ENCODE data around the gene SERINC1.

Gene SERINC1

DNA sequence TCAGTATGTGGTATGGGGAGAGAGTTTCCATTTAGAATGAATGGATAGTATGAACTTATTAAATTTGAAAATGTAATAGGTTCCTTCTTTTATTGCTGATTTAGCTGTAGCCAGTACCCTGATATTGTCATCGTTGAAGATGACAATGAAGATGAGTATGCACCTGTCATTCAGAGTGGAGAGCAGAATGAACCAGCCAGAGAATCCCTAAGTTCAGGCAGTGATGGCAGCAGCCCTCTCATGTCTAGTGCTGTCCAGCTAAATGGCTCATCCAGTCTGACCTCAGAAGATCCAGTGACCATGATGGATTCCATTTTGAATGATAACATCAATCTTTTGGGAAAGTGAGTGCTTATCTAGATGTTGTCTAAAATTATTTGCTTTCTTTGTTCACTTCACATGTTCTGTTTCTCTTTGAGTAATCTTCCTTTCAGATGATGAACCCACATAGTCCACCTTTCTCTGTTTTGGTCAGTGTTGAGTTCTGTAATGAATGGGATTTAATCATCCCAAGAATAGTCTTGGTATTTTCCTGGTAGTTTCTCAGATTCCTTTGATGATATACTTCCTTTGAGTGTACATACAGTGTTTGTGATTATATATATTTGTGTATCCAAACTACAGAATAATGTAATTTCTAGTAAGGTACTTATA is 48.9 kb downstream of the SERINC1 start:
- no peak overlapping the region for H4K8ac ChIP-seq (ENCODE audit: low read depth, low read length)
- no peak overlapping the region for H3K18ac ChIP-seq (ENCODE audit: low read length)
- H3K9ac ChIP-seq (ENCODE audit: low read depth, low read length, poor library complexity), result no peak overlapping the region
- no peak overlapping the region for H2BK120ac ChIP-seq (ENCODE audit: low read depth, low read length)
- H3K27me3 ChIP-seq (ENCODE audit: control insufficient read depth in 3 of 3, insufficient read depth in 3 of 3, low read depth in 1 of 3, low read length in 3 of 3), result no peaks in the 10 kb centered on the region
- H3K14ac ChIP-seq (ENCODE audit: low read length), result no peak overlapping the region
- no peak overlapping the region for H2BK15ac ChIP-seq (ENCODE audit: low read length)
- no peaks in the 10 kb centered on the region for H3K4me1 ChIP-seq (ENCODE audit: control insufficient read depth in 2 of 2, insufficient read depth in 1 of 2, low read depth in 1 of 2, low read length in 2 of 2)
- no peak overlapping the region for H2AK5ac ChIP-seq (ENCODE audit: low read depth, low read length)
- H2BK5ac ChIP-seq (ENCODE audit: low read length), result no peak overlapping the region
- no peaks in the 10 kb centered on the region for H3K79me1 ChIP-seq (ENCODE audit: low read depth, low read length)
- H2AFZ ChIP-seq (ENCODE audit: low read length), result no peak overlapping the region
- no peaks in the 10 kb centered on the region for H3K9me3 ChIP-seq (replicated peaks in 1 of 2; ENCODE audit: control insufficient read depth in 2 of 2, insufficient read depth in 1 of 2, low read depth in 1 of 2, low read length in 2 of 2)
- H4K91ac ChIP-seq (ENCODE audit: low read depth, low read length, poor library complexity), result no peak overlapping the region
- H3K27ac ChIP-seq (replicated peaks; ENCODE audit: low read length), result no peak overlapping the region
- H3K23ac ChIP-seq (ENCODE audit: low read depth, low read length, poor library complexity), result no peak overlapping the region
- WGBS, 2 donors (ENCODE audit: extremely low coverage in 2 of 2, insufficient read length in 2 of 2, insufficient replicate concordance in 1 of 2), result no CpG with 5 or more reads among the region's 1 CpG
- peaks cover 10 to 100% of the 10 kb centered on the region in 2 donors for H3K36me3 ChIP-seq (replicated peaks in 1 of 2; ENCODE audit: control insufficient read depth in 2 of 2, insufficient read depth in 2 of 2, low read length in 2 of 2)
- H3K4ac ChIP-seq (ENCODE audit: low read length), result no peak overlapping the region
- H2BK12ac ChIP-seq (ENCODE audit: low read length), result no peak overlapping the region
- DNase-seq (ENCODE audit: low spot score), result no peak
- H3K4me3 ChIP-seq (ENCODE audit: low read length in 2 of 2), result no peak overlapping the region
- no peak overlapping the region for H3K4me2 ChIP-seq (ENCODE audit: insufficient read depth, low read length, poor library complexity, severe bottlenecking)

- H3K4me3 ChIP-seq (ENCODE audit: low read length in 2 of 2), result no peak overlapping the region
- H4K91ac ChIP-seq (ENCODE audit: low read depth, low read length, poor library complexity), result no peak overlapping the region
- H2BK5ac ChIP-seq (ENCODE audit: low read length), result no peak overlapping the region
- no peaks in the 10 kb centered on the region for H3K79me1 ChIP-seq (ENCODE audit: low read depth, low read length)
- no peak overlapping the region for H2BK12ac ChIP-seq (ENCODE audit: low read length)
- no peak for DNase-seq (ENCODE audit: low spot score)
- no peak overlapping the region for H2AFZ ChIP-seq (ENCODE audit: low read length)
- no peak overlapping the region for H2BK15ac ChIP-seq (ENCODE audit: low read length)
- no peak overlapping the region for H3K14ac ChIP-seq (ENCODE audit: low read length)
- no peak overlapping the region for H3K9ac ChIP-seq (ENCODE audit: low read depth, low read length, poor library complexity)
- H3K4me2 ChIP-seq (ENCODE audit: insufficient read depth, low read length, poor library complexity, severe bottlenecking), result no peak overlapping the region
- no peak overlapping the region for H3K27ac ChIP-seq (replicated peaks; ENCODE audit: low read length)
- H2BK120ac ChIP-seq (ENCODE audit: low read depth, low read length), result no peak overlapping the region
- no peak overlapping the region for H3K4ac ChIP-seq (ENCODE audit: low read length)
- no peak overlapping the region for H3K18ac ChIP-seq (ENCODE audit: low read length)
- WGBS, 2 donors (ENCODE audit: extremely low coverage in 2 of 2, insufficient read length in 2 of 2, insufficient replicate concordance in 1 of 2), result no CpG with 5 or more reads among the region's 2 CpGs
- H3K23ac ChIP-seq (ENCODE audit: low read depth, low read length, poor library complexity), result no peak overlapping the region
- H3K27me3 ChIP-seq (ENCODE audit: control insufficient read depth in 3 of 3, insufficient read depth in 3 of 3, low read depth in 1 of 3, low read length in 3 of 3), result no peaks in the 10 kb centered on the region
- H3K9me3 ChIP-seq (replicated peaks in 1 of 2; ENCODE audit: control insufficient read depth in 2 of 2, insufficient read depth in 1 of 2, low read depth in 1 of 2, low read length in 2 of 2), result no peaks in the 10 kb centered on the region
- no peak overlapping the region for H2AK5ac ChIP-seq (ENCODE audit: low read depth, low read length)
- no peak overlapping the region for H4K8ac ChIP-seq (ENCODE audit: low read depth, low read length)
- H3K36me3 ChIP-seq (replicated peaks in 1 of 2; ENCODE audit: control insufficient read depth in 2 of 2, insufficient read depth in 2 of 2, low read length in 2 of 2), result peaks cover 8 to 100% of the 10 kb centered on the region in 2 donors
- H3K4me1 ChIP-seq (ENCODE audit: control insufficient read depth in 2 of 2, insufficient read depth in 1 of 2, low read depth in 1 of 2, low read length in 2 of 2), result no peaks in the 10 kb centered on the region
Measured at GRCh38 chr6:122422003-122422402, 49.6 kb downstream of the SERINC1 start.

DNA sequence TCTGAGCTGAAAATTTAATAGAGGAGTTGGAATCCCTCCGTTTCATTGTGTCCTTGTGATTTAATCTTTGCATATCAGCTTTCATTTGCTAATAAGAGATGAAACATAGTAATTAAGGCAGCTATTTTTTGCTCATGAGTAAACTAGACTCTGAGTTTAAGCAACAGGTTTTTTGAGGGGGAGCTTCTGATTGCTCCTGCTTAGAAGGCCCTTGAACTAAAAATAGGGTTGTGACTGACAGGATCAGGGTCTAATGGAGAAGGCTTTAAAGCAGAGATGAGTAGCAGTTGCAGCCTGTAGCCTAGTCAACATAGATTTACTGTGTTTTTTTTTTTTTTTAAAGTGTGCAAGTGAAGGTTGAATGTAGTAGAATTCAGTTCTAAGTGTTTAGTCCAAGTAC is 54.8 kb downstream of the SERINC1 start:
- no peak overlapping the region for H4K8ac ChIP-seq (ENCODE audit: low read depth, low read length)

GRCh38 chr6:122412001-122412400 is 59.6 kb downstream of the SERINC1 start:
- no peak overlapping the region for H3K27ac ChIP-seq (replicated peaks; ENCODE audit: low read length)
- no peak overlapping the region for H3K4me2 ChIP-seq (ENCODE audit: insufficient read depth, low read length, poor library complexity, severe bottlenecking)
- no peak overlapping the region for H2BK5ac ChIP-seq (ENCODE audit: low read length)
- no peaks in the 10 kb centered on the region for H3K9me3 ChIP-seq (replicated peaks in 1 of 2; ENCODE audit: control insufficient read depth in 2 of 2, insufficient read depth in 1 of 2, low read depth in 1 of 2, low read length in 2 of 2)
- no peak overlapping the region for H4K91ac ChIP-seq (ENCODE audit: low read depth, low read length, poor library complexity)
- no peak overlapping the region for H3K23ac ChIP-seq (ENCODE audit: low read depth, low read length, poor library complexity)
- peaks cover 2 to 72% of the 10 kb centered on the region in 2 donors for H3K36me3 ChIP-seq (replicated peaks in 1 of 2; ENCODE audit: control insufficient read depth in 2 of 2, insufficient read depth in 2 of 2, low read length in 2 of 2)
- H2BK120ac ChIP-seq (ENCODE audit: low read depth, low read length), result no peak overlapping the region
- H3K79me1 ChIP-seq (ENCODE audit: low read depth, low read length), result no peaks in the 10 kb centered on the region
- no peak overlapping the region for H4K8ac ChIP-seq (ENCODE audit: low read depth, low read length)
- H3K14ac ChIP-seq (ENCODE audit: low read length), result no peak overlapping the region
- H3K4ac ChIP-seq (ENCODE audit: low read length), result no peak overlapping the region
- no peaks in the 10 kb centered on the region for H3K4me1 ChIP-seq (ENCODE audit: control insufficient read depth in 2 of 2, insufficient read depth in 1 of 2, low read depth in 1 of 2, low read length in 2 of 2)
- H2BK12ac ChIP-seq (ENCODE audit: low read length), result no peak overlapping the region
- no peak overlapping the region for H2AFZ ChIP-seq (ENCODE audit: low read length)
- no peak for DNase-seq (ENCODE audit: low spot score)
- H3K9ac ChIP-seq (ENCODE audit: low read depth, low read length, poor library complexity), result no peak overlapping the region
- H2AK5ac ChIP-seq (ENCODE audit: low read depth, low read length), result no peak overlapping the region
- no peak overlapping the region for H3K4me3 ChIP-seq (ENCODE audit: low read length in 2 of 2)
- no peak overlapping the region for H3K18ac ChIP-seq (ENCODE audit: low read length)
- H3K27me3 ChIP-seq (ENCODE audit: control insufficient read depth in 3 of 3, insufficient read depth in 3 of 3, low read depth in 1 of 3, low read length in 3 of 3), result no peaks in the 10 kb centered on the region
- no peak overlapping the region for H2BK15ac ChIP-seq (ENCODE audit: low read length)

More for the DNA sequence above, 54.8 kb downstream of the SERINC1 start:
- H2AK5ac ChIP-seq (ENCODE audit: low read depth, low read length), result no peak overlapping the region
- H2BK12ac ChIP-seq (ENCODE audit: low read length), result no peak overlapping the region
- H3K27ac ChIP-seq (replicated peaks; ENCODE audit: low read length), result no peak overlapping the region
- no peak overlapping the region for H3K4ac ChIP-seq (ENCODE audit: low read length)
- H4K91ac ChIP-seq (ENCODE audit: low read depth, low read length, poor library complexity), result no peak overlapping the region
- no peaks in the 10 kb centered on the region for H3K4me1 ChIP-seq (ENCODE audit: control insufficient read depth in 2 of 2, insufficient read depth in 1 of 2, low read depth in 1 of 2, low read length in 2 of 2)
- H3K4me2 ChIP-seq (ENCODE audit: insufficient read depth, low read length, poor library complexity, severe bottlenecking), result no peak overlapping the region
- H3K27me3 ChIP-seq (ENCODE audit: control insufficient read depth in 3 of 3, insufficient read depth in 3 of 3, low read depth in 1 of 3, low read length in 3 of 3), result no peaks in the 10 kb centered on the region
- H3K18ac ChIP-seq (ENCODE audit: low read length), result no peak overlapping the region
- H3K9ac ChIP-seq (ENCODE audit: low read depth, low read length, poor library complexity), result no peak overlapping the region
- H3K36me3 ChIP-seq (replicated peaks in 1 of 2; ENCODE audit: control insufficient read depth in 2 of 2, insufficient read depth in 2 of 2, low read length in 2 of 2), result peaks cover 2 to 100% of the 10 kb centered on the region in 2 donors
- no peak overlapping the region for H3K23ac ChIP-seq (ENCODE audit: low read depth, low read length, poor library complexity)
- no peak overlapping the region for H3K4me3 ChIP-seq (ENCODE audit: low read length in 2 of 2)
- no peaks in the 10 kb centered on the region for H3K79me1 ChIP-seq (ENCODE audit: low read depth, low read length)
- no peak for DNase-seq (ENCODE audit: low spot score)
- H2BK15ac ChIP-seq (ENCODE audit: low read length), result no peak overlapping the region
- no CpG with 5 or more reads among the region's 1 CpG for WGBS, 2 donors (ENCODE audit: extremely low coverage in 2 of 2, insufficient read length in 2 of 2, insufficient replicate concordance in 1 of 2)
- H2BK5ac ChIP-seq (ENCODE audit: low read length), result no peak overlapping the region
- no peaks in the 10 kb centered on the region for H3K9me3 ChIP-seq (replicated peaks in 1 of 2; ENCODE audit: control insufficient read depth in 2 of 2, insufficient read depth in 1 of 2, low read depth in 1 of 2, low read length in 2 of 2)
- H3K14ac ChIP-seq (ENCODE audit: low read length), result no peak overlapping the region
- H2BK120ac ChIP-seq (ENCODE audit: low read depth, low read length), result no peak overlapping the region
- H2AFZ ChIP-seq (ENCODE audit: low read length), result no peak overlapping the region
